OCI-LY1 (cell line): ENCODE measurements around the gene TOP1.

Source experiments
- H2AFZ ChIP-seq: fragments of 200-600 bp; sonication (generic), shearing (Covaris generic); 2 replicates; pipeline ENCODE4 v1.6.0; 2014; ENCODE audit warnings: antibody characterized with exemption, mild to moderate bottlenecking, low read length
- H3F3A ChIP-seq: fragments of 200-600 bp; sonication (generic), shearing (Covaris generic); 2 replicates; pipeline ENCODE4 v1.6.0; 2014; ENCODE audit warnings: mild to moderate bottlenecking, antibody characterized with exemption, low read length, moderate library complexity; ENCODE audit not compliant: insufficient read depth
- H3K27ac ChIP-seq: fragments of 200-600 bp; sonication (generic); 2 replicates; pipeline ENCODE4 v1.5.1; 2014; ENCODE audit warnings: low read length, mixed run types, mild to moderate bottlenecking, low read depth; ENCODE audit not compliant: poor library complexity, severe bottlenecking
- H3K27me3 ChIP-seq: fragments of 200-600 bp; sonication (generic); 2 replicates; pipeline ENCODE4 v1.6.0; 2014; ENCODE audit warnings: antibody characterized with exemption, mild to moderate bottlenecking, low read length, moderate library complexity; ENCODE audit not compliant: insufficient read depth
- H3K36me3 ChIP-seq: fragments of 200-600 bp; sonication (generic); 2 replicates; pipeline ENCODE4 v1.6.1; 2014; ENCODE audit warnings: mild to moderate bottlenecking, antibody characterized with exemption, low read length, moderate library complexity, mixed read lengths; ENCODE audit not compliant: insufficient read depth
- H3K4me1 ChIP-seq: fragments of 200-600 bp; sonication (generic); 2 replicates; pipeline ENCODE4 v1.5.1; 2014; ENCODE audit warnings: mild to moderate bottlenecking, low read length, moderate library complexity; ENCODE audit not compliant: insufficient read depth, severe bottlenecking
- H3K4me2 ChIP-seq: fragments of 200-600 bp; sonication (generic), shearing (Covaris generic); 2 replicates; pipeline ENCODE4 v1.6.1; 2014; ENCODE audit warnings: low read length
- H3K4me3 ChIP-seq: fragments of 200-600 bp; sonication (generic); 2 replicates; pipeline ENCODE4 v1.5.1; 2014; ENCODE audit warnings: low read length, low read depth, mild to moderate bottlenecking, mixed read lengths; ENCODE audit not compliant: poor library complexity, severe bottlenecking
- H3K79me2 ChIP-seq: fragments of 200-600 bp; shearing (Covaris generic); 2 replicates; pipeline ENCODE4 v1.6.1; 2016; ENCODE audit warnings: mixed run types, low read length, mixed read lengths; ENCODE audit not compliant: insufficient read depth
- H3K9ac ChIP-seq: fragments of 200-600 bp; sonication (generic), shearing (Covaris generic); 2 replicates; pipeline ENCODE4 v1.6.1; 2014; ENCODE audit warnings: mild to moderate bottlenecking, low read length, mixed read lengths
- H3K9me2 ChIP-seq: fragments of 200-600 bp; sonication (generic), shearing (Covaris generic); 2 replicates; pipeline ENCODE4 v1.6.1; 2014; ENCODE audit warnings: low read depth, mild to moderate bottlenecking, low read length, mixed read lengths
- H3K9me3 ChIP-seq: fragments of 200-600 bp; shearing (Covaris generic); 2 replicates; pipeline ENCODE4 v1.6.1; 2014; ENCODE audit warnings: low read length, mixed read lengths
- H4K20me1 ChIP-seq: fragments of 200-600 bp; sonication (generic), shearing (Covaris generic); 2 replicates; pipeline ENCODE4 v1.6.0; 2016; ENCODE audit warnings: mild to moderate bottlenecking, low read length; ENCODE audit not compliant: insufficient read depth
- CTCF ChIP-seq: fragments of 200-600 bp; sonication (generic), shearing (Covaris generic); IDR thresholded peaks from 2 replicates; pipeline ENCODE4 v1.5.1; 2017; ENCODE audit warnings: mild to moderate bottlenecking, antibody characterized with exemption, low read length, moderate library complexity, mixed read lengths
- EZH2 ChIP-seq: fragments of 200-600 bp; sonication (generic), shearing (Covaris generic); IDR thresholded peaks from 2 replicates; pipeline ENCODE4 v1.8.0; 2017; ENCODE audit warnings: borderline replicate concordance, mixed run types, mild to moderate bottlenecking, antibody characterized with exemption, low read length, moderate library complexity, mixed read lengths

Gene TOP1

GRCh38 chr20:41018153-41018552 lies 10.5 kb upstream of the TOP1 start:
- H3K9me3 ChIP-seq = no peaks in the 10 kb centered on the region
- TF ChIP-seq CTCF = no peak
- no peak for TF ChIP-seq EZH2
- no peak overlapping the region for H3K4me3 ChIP-seq
- no peaks in the 10 kb centered on the region for H3K9me2 ChIP-seq
- H3K4me2 ChIP-seq = no peak overlapping the region
- no peaks in the 10 kb centered on the region for H4K20me1 ChIP-seq
- H3K9ac ChIP-seq = no peak overlapping the region
- no peaks in the 10 kb centered on the region for H3K27me3 ChIP-seq
- no peaks in the 10 kb centered on the region for H3F3A ChIP-seq
- no peaks in the 10 kb centered on the region for H3K79me2 ChIP-seq
- no peak overlapping the region for H3K27ac ChIP-seq
- H3K36me3 ChIP-seq = no peaks in the 10 kb centered on the region
- no peak overlapping the region for H2AFZ ChIP-seq
- peaks cover 18% of the 10 kb centered on the region for H3K4me1 ChIP-seq

- Histone ChIP-seq H3K27ac (no peak overlapping the region), H3K9me3 (no peaks in the 10 kb centered on the region), H2AFZ (no peak overlapping the region), H4K20me1 (no peaks in the 10 kb centered on the region), H3F3A (no peaks in the 10 kb centered on the region), H3K4me2 (no peak overlapping the region), H3K9me2 (no peaks in the 10 kb centered on the region), H3K79me2 (no peaks in the 10 kb centered on the region), H3K4me1 (peaks cover 21% of the 10 kb centered on the region), H3K9ac (no peak overlapping the region), H3K36me3 (no peaks in the 10 kb centered on the region), H3K27me3 (no peaks in the 10 kb centered on the region), H3K4me3 (no peak overlapping the region)
- no peak for TF ChIP-seq EZH2
- TF ChIP-seq CTCF = no peak
These were observed 5.1 kb upstream of the TOP1 start for GRCh38 chr20:41023549-41023948.

- H3K36me3 ChIP-seq = peaks cover 35% of the 10 kb centered on the region
- H3K27ac ChIP-seq = peak overlapping the region; percentile 64
- H3K4me1 ChIP-seq = peaks cover 43% of the 10 kb centered on the region
- peak overlapping the region; percentile 97 for H3K4me2 ChIP-seq
- H3K79me2 ChIP-seq = peaks cover 37% of the 10 kb centered on the region
- peak overlapping the region; percentile 82; the same call in 1 of the 2 replicates for H3K9ac ChIP-seq
- peak overlapping the region; percentile 61 for H3K4me3 ChIP-seq
- H4K20me1 ChIP-seq = no peaks in the 10 kb centered on the region
- TF ChIP-seq CTCF = no peak
- no peak for TF ChIP-seq EZH2
- H2AFZ ChIP-seq = no peak overlapping the region
- H3K9me3 ChIP-seq = no peaks in the 10 kb centered on the region
- H3K9me2 ChIP-seq = no peaks in the 10 kb centered on the region
- no peaks in the 10 kb centered on the region for H3K27me3 ChIP-seq
- no peaks in the 10 kb centered on the region for H3F3A ChIP-seq
These were observed 1.3 kb upstream of the TOP1 start for GRCh38 chr20:41027366-41027765.
